Measurements from ENCODE around the gene BARX1. TPM values are rescaled to one million over a fixed set of nuclear protein-coding genes. Genes with fewer than 3 reads are reported as not detected.
A peak's percentile ranks its signal among the peaks of the same experiment; 100 is the strongest.
"Not testable (repeated sequence)": the region's sequence is repeated elsewhere in the genome, so short reads cannot be mapped to it uniquely, and the experiment has no call there.

BARX1 gene
- total RNA-seq, 1 donor from 2014 or later, result not detected

DNA sequence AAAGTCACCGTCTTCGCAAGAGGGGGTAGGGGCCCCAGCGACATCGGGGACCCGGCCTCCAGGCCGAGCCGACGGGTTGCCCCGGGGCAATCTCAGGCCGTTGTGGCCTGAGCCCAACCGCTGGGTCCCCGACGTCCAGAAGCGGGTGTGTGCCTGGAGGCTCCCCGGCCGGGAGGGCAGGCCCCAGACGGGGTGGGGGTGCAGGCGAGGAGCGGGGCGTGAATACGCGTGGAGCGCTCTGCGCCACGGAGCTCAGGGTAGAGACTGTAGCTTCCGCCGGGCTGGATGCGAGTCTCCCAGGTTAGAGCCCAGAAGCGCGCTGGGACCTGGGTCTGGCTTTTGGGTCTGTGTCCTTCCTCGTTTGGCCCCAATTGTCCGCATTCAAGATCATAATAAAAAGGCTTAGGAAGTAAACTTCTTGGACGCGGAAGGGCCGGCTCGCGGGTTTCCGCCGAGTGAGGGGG lies 3.5 kb downstream of the BARX1 start:
- DNase-seq (ENCODE audit: low read depth), result no peak

DNA sequence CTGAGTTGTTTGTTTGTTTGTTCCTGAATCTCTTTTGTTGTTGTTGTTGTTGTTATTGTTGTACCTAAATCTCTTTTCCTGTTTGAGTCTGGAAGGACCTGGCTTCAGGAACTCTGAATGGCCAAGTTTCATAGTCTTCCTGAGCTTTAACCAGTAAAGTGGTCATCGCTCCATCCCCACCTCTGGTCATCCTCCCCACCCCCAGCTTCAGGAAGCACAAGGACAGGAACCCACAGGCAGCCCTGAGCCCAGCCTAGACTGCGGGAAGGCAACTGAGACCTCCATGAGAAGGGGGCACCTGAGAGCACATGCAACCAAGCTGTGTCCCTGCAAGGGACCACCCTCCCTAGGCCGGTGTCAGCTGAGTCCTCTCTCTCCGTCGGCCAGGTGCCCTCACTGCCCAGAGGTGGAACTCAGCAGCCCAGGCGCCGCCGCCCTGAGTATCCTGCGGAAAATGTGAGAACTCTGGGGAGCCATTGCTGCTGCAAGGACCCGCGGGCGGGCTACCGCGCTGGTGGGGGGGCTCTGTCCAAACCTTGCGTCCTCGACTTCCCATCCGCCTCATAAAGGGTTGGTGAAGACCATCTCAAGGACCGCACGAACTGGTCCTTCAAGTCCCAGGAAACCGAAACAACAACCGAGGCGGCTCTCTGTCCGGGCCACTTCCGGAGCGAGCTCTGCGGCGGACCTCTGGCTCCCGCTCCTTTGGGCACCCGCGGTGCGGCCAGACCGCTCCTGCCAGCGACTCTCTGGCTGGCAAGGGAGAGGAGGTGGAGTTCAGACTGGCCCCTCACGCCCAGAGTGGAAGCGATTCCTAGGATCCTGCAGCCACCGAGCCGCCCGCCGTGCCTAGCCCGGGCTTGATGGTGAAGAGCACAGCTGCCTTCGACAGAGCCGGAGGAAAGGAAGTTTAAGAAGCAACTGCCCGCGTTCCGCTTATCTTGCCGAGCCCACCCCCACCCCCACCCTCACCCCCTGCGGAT lies 4.2 kb downstream of the BARX1 start:
- DNase-seq (ENCODE audit: low read depth), result no peak

DNA sequence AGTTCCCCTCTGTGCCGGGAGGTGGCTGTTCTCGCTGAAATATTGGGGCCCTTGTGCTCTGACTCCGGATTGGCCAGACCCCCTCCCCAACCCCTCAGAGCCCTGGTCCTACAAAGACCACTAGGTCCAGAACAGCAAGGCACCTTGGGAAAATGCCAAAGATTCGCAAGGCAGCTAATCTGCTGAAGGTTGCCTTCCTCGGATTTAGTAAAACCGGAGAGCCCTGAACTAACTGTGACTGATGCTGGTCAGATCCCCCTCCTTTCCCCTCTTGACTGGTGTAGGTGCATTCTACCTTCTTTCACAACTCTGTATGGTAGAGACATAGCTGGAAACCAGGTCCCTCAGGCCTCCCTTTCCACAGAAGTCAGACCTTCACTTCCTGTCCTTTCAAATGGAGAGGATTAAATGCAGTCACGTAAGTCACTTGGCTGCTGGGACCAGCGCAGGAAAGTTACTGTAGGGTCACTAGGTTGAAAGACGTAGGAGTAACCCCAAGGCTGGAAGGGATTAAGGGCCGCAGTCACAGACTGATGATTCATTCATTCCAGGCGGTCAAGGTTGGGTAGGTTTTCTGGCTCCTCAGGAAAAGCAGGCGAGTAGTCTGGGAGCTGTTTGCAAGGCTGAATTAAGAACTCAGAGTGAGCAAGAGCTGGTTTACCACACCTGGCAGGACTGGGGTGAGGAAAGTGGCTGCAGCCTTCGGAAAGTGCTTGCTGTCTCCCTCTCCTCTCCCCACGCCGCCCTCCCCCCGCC lies 5.3 kb downstream of the BARX1 start:
- DNase-seq (ENCODE audit: low read depth), result peak; percentile 19

DNA sequence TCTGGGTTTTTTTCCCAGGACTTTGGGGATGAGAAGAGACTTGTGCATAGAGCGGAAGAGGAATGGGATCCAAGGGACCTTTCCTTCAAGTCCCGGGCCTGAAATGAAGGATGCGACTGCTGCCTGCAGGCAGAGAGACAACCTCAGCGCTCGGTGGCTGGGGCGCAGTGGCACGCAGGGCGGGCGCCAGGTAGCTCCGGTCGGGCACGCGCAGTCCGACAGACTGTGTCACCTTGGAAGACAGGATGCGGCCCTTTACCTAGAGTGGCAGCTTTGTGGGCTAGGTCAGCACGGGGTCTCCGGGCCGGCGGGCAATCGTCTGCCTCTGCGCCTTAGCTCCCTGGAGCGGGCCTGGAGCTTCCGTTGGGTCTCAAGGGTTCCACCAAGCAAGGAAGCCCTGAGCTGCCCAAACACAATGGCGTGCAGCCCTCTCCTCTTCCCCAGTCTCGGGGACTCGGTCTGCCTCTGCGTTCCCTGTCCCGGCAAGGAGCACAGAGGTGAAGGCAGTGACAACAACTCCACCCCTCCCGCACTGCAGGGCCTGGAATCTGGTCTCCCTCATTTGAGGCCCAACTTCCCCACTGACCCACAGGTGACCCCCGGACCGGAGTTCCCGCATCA lies 6.0 kb downstream of the BARX1 start:
- DNase-seq (ENCODE audit: low read depth), result no peak

DNA sequence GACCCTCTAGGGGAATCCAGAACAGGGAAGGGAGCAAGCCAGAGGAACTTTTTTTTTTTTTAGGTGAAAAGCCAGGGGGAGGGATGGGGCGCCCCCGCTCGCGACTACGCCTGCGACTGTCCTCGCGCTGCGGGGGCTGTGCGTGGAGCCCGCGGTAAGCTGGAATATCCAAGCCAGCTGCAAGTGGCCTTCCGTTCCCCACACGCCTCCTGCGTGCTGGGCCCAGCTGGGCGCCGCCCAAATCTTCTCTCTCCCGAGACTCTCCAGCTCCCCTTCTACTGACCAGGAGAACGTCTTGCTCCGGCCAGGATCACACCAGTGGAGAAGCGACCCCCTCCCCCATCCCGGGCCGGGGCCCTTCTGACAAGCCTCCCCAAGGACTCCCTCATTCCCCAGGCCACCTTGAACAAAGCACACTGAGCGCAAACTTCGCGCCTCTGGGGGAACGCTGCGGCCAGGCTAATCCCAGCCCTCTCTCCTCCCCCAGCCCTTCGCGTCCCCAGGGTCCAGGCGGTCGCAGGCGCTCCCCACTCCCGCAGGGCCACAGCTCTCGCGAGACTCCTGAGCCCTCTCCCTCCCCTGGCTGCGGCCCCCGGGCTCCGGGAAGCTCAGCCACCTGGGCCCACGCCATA lies 6.6 kb downstream of the BARX1 start:
- DNase-seq (ENCODE audit: low read depth), result no peak

DNA sequence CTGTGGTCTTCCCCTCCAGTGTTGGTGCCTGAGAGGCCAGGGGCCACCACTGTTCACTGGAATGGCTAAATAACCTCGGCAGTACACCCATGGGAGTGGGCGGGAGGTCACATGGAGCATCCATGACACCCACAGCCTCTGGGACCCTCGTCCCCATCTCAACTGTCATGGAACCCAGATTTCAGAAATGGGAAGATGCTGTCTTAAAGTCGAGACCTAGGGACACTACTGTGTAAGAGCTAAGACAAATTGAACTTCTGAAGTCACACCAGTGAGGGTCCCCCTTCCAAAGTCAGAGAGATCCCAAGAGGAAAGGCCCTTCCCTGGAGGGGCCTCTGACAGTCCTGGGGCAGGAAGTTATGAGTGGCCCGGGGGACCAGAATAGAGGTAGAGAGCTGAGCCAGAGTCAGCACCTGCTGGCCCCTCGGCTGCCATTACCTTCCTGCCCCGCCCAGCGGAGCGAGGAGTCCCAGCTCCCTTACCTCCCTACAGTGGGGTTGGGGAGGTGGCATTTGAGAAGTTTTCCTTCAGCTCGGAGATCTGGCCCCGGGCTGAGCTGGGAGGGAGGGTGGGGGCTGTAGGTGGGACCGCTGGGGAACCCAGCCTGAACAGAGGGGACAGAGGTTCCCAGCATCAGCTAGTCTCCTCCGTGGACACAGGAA lies 7.6 kb downstream of the BARX1 start:
- no peak for DNase-seq (ENCODE audit: low read depth)

DNA sequence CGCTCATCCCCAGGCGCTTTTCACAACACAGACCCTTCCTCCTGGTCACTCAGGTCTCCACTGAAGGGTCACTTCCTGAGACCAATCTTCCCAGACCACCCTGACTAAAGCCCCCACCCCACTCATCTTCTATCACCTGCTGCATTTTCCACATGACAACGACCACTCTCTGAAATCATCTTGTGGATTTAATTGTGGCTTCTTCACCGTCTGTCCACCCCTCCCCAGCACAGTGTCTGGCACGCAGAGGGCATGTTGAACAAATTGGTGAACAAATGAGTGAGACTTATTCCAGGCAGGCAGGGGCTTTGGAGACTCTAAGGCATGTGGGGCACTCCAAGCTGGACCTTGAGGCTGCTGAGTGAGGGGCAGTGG lies 8.8 kb downstream of the BARX1 start:
- DNase-seq (ENCODE audit: low read depth), result no peak

DNA sequence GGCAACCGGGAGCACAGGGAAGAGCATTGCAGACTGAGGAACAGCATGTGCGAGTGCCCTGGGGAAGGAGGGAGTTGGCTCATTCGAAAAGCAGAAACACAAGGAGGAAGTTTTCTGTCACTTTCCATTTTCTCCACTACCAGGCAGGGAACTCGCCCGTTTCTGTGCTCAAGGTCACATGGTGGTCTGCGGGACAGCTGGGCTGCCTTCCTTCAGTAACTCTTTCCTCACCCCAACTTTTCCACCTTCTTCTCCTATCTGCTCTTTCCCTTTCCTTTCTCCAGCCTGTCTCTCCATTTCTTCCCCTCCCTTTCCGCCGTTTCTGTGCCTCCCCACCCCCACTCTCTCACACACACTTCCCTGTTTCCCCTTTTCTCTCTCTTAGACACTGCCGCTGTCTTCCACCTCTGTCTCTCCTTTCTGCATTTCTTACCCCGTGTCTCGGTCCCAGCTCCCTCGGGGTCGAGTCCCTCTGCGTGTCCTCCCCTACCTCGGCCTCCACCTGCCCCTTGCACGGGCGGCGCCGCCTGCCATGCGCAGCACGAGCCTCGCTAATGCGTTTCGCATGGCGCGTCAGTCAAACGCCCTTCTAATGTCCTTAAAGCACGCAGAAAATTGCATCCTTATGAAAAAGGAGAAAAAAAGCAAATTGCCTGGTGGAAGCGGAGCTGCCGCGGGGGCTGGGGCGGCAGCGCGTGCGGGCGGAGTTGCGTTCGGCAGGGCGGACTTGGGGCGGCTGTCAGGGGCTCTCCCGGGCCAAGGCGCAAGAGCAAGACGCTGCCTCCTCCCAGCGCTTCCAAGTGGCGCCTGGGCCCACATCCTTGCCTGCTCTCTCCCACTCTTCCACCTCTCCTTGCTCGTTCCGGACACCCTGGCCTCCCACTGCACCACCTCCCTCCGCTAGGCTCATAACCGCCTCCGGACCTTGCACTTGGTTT lies 9.5 kb downstream of the BARX1 start:
- no peak for DNase-seq (ENCODE audit: low read depth)

DNA sequence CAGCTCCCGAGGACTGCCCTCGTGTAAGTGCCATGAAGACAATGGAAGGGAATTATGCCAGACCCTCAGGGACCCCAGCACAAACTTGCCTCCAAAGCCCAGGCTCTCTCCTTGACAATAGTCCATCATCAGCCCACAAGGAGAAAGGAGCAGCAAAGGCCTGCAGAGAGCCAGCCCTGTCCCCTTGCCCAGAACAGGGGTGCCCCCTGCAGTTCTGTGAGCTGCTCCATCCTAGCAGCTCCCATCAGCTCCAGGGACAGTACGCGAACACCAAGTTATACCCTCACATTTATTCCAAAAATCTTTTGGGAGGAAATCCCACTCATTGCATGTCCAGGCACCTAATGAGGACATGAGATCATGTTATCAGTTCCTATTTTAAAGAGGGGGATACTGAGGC lies 11.1 kb downstream of the BARX1 start:
- DNase-seq (ENCODE audit: low read depth), result no peak

DNA sequence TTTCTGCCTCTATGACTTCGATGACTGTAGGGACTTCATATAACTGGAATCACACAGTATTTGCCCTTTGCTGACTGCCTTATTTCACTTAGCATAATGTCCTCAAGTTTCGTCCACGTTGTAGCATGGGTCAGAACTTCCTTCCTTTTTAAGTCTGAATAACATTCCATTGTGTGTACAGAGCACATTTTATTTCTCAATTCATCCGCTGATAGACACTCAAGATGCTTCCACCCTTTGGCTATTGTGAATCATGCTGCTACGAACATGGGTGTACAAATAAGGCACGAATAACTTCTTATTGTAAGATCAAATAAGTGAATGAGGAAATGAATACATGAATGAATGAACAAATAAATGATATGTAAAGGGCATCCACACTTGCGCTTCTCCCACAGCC lies 13.0 kb downstream of the BARX1 start:
- DNase-seq (ENCODE audit: low read depth), result no peak

DNA sequence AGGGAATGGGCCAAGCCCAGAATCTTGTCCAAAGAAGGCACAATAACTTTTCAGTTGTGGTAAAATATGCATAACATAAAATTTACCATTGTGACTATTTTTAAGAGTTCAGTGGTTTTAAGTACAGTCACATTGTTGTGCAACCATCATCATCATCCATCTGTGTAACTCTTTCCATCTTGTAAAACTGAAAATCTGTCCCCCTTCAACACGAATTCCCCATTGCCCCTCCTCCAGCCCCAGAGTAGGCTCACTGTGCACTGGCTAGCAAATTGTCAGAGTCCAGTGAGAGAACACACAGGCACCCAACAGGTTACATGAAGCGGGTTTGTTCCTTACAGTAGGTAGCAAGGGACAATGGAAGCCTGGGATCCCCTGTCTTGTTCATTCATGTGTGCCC lies 13.7 kb downstream of the BARX1 start:
- no peak for DNase-seq (ENCODE audit: low read depth)

DNA sequence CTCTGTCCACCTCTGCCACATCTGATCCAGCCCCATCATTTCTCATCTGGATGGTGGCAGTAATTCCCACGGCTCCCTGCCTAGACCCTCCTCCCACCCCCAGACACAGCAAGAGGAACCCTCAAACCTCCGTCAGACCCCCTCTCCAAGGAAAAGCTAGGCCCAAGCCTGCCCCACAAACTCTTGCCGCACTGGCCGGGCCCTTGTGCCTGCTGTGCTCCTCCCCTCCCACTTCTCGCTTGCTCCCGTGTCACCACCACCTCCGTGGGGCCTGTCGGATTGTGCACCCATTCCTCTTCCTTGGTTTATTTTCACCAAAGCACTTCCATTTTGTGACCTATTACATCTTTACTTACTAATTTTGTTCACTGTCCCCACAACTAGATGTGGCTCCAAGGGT lies 14.2 kb downstream of the BARX1 start:
- no peak for DNase-seq (ENCODE audit: low read depth)

DNA sequence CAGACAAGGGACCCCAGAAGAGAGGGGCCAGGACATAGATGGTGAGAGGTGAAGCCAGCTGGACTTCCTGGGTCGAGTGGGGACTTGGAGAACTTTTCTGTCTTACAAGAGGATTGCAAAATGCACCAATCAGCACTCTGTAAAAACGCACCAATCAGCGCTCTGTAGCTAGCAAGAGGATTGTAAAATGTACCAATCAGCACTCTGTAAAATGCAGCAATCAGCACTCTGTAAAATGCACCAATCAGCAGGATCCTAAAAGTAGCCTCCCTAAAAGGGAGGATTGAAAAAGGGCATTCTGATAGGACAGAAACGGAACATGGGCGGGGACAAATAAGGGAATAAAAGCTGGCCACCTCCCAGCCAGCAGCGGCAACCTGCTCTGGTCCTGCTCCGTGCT lies 15.6 kb downstream of the BARX1 start:
- DNase-seq (ENCODE audit: low read depth), result not testable (repeated sequence)

DNA sequence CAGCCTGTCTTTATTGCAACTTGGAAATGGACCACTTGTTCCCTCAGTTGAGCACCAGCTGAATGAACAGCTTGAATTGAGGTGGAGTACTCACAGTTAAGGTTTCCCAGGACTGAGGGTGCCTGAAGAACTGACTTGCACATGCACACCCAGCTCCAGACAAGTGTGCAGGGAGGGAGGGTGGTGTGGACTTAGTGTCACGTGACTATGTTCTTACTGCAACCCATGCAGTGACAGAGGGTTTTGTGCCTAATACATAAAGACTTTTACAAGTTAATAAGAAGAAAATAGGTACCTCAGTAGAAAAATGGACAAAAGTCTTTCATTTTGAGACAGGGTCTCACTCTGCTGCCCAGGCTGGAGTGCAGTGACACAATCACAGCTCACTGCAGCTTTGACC lies 18.0 kb downstream of the BARX1 start:
- DNase-seq (ENCODE audit: low read depth), result no peak

DNA sequence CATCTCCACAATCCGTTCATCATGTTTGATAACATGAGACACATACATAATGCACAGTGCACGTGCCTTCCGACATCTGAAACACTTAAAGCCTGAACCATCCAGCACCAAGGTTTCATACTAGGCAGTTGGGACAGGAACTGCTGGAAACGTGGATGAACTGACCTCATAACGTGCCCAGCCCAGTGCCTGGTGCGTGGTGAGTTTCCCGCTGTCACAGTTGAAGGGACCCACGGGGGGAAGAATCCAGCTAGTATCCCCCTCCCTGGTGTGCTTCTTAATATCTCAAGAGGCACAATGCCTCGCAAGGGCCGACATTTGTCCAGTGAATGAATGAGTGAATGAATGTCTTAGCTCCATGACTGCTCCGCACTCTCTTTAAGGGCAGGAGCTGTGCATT lies 23.2 kb downstream of the BARX1 start:
- DNase-seq (ENCODE audit: low read depth), result no peak

DNA sequence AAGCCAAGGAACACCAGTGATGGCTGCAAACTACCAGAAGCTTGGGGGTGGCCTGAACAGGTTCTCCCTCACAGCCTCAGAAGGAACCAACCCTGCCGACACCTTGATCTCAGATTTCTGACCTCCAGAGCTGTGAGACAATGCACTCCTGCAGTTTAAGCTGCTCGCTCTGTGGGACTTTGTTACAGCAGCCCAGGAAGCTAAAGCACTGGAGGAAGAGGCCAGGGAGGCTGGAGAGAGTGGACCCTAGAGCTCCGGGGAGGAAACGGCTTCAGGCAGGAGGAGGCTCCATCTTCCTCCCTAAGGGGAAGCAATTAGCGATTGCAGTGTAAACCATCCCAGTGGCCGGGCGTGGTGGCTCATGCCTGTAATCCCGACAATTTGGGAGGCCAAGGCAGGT lies 25.1 kb downstream of the BARX1 start:
- DNase-seq (ENCODE audit: low read depth), result no peak

DNA sequence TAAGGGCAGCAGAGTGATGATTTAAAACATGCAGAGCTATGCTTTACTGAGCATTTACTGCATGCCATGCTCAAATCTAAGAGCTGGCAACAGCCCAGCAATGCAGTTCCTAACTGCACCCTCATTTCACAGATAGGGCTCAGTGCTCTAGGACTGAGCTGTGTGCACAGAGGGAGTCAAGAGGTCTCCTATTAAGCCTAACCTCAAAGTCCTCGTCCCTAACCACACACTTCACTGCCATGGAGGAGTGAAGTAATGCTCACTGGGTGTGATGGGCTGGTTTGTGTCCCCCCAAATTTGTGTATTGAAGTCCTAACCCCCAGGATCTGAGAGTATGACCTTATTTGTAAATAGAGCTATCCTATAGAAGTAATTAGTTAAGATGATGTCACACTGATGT lies 25.9 kb downstream of the BARX1 start:
- no peak for DNase-seq (ENCODE audit: low read depth)

DNA sequence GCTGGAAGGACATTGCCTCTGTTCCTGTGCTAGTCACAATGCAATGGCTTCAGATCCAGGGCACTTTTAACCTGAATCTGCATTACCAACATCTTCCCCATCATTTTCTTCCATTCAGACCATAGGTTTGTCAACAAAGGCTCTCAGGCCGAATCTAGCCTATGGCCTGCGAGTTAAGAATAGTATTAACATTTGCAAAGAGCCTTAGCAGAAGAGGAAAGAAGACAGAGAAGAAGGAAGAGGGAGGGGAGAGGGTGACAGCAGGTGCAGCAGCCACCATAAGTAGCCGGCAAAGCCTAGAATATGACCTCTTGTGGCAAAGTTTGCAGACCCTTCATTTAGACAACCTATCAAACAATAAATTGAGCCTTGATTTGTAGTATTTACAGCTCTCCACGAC lies 32.6 kb downstream of the BARX1 start:
- no peak for DNase-seq (ENCODE audit: low read depth)

DNA sequence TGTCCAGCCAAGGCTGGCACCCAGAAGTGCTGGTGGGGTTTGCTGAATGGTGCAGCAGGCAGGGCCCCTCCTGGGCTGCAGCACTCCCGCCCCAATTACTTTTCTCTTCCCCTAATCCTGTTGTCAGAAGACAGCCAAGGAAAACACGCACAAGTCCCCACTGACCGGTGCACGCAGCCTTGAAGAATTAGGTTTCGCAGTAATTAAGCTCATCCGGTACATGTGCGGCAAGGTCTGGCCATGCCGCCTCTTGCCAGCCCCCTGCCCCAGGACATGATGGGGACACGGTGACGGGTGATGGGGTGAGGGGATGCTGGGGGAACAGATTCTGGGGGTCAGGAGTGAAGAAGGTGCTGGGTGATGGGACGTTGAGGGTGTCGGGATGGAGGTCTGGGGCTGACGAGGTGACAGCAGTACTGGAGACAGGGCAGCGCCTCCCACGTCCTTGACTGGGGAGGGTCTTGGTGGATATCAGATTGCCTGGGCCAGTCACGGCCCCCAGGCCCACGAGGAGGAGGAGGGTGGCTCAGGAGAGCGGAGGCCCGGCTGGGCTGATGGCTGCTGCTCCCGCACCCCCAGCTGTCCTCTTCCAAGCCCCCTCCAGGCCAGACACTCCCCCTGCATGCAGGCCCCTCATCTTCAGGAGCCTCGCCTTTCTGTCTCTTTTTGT lies 34.9 kb downstream of the BARX1 start:
- no peak for DNase-seq (ENCODE audit: low read depth)

DNA sequence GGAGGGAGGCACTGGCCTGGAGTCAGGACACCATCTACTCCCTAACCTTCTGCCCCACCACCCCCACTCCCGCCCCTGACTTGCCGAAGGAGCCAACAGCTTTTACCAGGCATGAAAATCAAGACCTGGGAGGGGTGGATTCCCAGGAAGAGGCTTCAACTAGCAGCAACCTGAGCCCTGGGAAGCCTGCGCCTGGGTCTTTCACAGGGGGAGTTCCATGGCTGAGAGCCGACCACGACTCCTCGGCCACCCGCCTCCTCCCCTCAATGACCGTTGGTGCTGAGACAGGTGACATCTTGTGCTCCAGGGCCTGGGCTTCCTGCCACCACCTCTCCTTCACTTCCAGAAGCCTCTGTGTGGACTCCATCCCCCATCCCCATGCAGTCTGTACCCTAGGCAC lies 37.1 kb downstream of the BARX1 start:
- no peak for DNase-seq (ENCODE audit: low read depth)
